Measurements from ENCODE around the gene GGTLC1. TPM values are rescaled to one million over a fixed set of nuclear protein-coding genes. Genes with fewer than 3 reads are reported as not detected.

GGTLC1 gene
- polyA plus RNA-seq, 4 donors = not detected

- DNase-seq (ENCODE audit: low read depth in 4 of 4, low spot score in 3 of 4) = no peak
These were observed 18.5 kb downstream of the GGTLC1 start for GRCh38 chr20:23970049-23970448.

DNA sequence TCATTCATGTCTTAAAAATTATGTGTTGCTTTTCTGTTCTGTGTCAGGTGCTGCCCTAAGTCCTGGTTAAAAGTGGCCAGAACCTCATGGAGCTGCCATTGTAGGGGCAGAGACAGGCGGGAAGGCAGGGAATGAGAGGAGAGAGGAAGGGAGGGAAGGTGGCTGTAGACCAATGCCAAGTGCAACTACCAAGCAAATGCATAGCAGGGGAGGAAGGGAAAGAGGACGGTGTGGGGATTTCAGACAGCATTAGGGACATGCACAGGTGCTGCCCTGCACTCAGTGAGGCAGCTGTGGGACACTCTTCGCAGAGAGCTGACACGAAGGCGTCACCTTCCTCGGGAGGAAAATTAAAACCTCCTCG is 21.0 kb downstream of the GGTLC1 start:
- no peak for DNase-seq (ENCODE audit: low read depth in 4 of 4, low spot score in 3 of 4)

- no peak for DNase-seq (ENCODE audit: low read depth in 4 of 4, low spot score in 3 of 4)
These were observed 21.5 kb downstream of the GGTLC1 start for GRCh38 chr20:23966927-23967615.

DNA sequence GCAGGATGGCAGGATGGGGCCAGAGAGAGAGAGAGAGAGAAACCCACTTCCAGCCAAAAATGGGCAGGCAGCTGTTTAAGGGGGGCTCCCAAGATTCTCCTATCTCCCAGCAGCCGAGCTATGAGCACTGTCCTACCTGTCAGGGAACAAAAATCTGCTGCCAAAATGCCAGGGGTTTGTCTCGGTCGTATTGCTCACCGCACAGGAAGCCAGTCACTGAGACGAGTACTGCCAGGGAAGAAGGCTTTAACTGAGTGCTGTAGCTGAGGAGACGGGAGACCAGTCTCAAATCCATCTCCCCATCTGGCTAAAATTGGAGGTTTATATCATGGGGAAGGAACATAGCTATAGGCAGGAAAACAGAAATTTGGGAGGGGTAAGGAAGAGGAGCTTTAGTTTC is 22.3 kb downstream of the GGTLC1 start:
- no peak for DNase-seq (ENCODE audit: low read depth in 4 of 4, low spot score in 3 of 4)

DNA sequence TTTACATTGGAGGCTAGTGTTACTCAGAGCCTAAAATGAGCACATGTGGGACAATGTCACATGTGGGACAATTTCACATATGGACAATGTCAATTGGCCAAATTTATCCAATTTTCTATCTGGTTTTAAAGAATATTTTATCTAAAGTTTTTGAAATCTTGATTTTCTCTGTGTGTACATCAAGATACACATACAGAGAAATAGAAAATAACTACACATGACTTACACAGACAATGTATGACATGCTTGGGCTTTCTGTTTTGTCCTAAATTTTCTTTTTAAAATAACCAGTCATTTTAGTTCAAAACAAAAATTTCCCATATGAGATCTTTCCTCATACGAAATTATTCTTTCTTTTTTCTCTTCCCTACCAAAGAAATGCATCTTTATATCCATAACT is 24.6 kb downstream of the GGTLC1 start:
- DNase-seq (ENCODE audit: low read depth in 4 of 4, low spot score in 3 of 4) = no peak

DNA sequence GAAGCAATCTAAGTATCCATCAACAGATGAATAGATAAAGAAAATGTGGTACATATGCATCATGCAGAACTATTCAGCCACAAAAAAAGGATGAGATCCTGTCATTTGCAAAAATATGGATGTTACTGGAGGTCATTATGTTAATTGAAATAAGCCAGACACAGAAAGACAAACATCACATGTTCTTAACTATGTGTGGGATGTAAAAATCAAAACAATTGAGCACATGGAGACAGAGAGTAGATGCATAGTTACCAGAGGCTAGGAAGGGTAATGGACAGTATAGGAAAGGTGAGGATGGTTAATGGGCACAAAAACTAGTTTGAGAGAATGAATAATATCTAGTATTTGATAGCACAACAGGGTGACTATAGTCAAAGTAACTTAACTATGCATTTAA is 26.3 kb downstream of the GGTLC1 start:
- DNase-seq (ENCODE audit: low read depth in 4 of 4, low spot score in 3 of 4) = no peak

DNA sequence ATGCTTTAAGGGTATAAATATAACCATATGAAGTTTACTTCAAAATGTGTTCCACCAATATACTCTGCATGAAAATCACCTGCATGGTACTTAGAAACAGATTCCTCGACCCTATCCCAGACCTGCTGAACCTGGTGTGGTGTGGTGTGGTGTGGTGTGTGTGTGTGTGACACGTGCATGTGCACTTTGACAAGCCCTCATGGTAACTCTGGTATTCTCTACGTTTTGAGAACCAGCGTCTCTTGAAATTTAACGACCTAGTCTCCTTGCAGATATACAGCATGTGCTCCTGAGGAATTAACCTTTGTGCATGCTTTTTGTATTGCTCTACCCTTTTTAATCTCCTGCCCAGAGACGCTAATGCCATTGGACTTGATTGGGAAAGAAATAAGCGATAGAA is 29.5 kb downstream of the GGTLC1 start:
- no peak for DNase-seq (ENCODE audit: low read depth in 4 of 4, low spot score in 3 of 4)

GRCh38 chr20:23955896-23956295 is 32.7 kb downstream of the GGTLC1 start:
- no peak for DNase-seq (ENCODE audit: low read depth in 4 of 4, low spot score in 3 of 4)

GRCh38 chr20:23954008-23954745 is 34.4 kb downstream of the GGTLC1 start:
- DNase-seq (ENCODE audit: low read depth in 4 of 4, low spot score in 3 of 4) = no peak

DNA sequence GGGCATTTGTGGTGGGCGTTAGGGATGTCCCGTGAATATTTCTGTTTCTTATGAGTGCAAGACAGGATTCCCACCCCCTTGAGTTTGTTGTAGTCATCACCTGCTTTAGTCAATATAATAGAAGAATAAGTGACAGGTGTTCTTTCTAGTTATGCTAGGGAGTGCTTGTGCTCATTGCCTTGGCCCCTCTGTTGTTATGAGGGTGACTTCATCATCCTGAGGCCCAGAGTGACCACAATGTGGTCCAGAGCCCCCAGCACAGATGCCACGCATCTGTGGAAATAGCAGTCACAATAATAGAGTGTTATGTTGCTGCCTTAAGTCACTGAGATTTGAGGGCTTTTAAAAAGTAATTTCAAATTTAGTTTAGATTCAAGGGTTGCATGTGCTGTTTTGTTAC is 42.4 kb downstream of the GGTLC1 start:
- DNase-seq (ENCODE audit: low read depth in 4 of 4, low spot score in 3 of 4) = no peak

DNA sequence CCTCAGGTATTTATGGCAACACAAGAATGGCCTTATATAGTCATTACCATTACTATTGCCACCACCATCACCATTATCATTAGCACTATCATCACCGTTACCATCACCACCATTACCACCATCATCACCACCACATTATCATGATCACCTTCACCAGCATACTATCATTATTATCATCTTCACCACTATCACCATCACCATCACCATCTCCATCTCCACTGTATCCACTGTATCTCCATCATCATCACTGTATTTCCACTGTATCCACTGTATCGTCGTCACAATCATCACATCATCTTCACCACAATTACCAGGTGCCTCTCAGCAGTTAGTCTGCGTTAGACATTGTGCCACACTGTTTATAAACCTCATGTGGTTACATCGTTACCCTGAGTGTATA is 45.3 kb downstream of the GGTLC1 start:
- DNase-seq (ENCODE audit: low read depth in 4 of 4, low spot score in 3 of 4) = no peak

DNA sequence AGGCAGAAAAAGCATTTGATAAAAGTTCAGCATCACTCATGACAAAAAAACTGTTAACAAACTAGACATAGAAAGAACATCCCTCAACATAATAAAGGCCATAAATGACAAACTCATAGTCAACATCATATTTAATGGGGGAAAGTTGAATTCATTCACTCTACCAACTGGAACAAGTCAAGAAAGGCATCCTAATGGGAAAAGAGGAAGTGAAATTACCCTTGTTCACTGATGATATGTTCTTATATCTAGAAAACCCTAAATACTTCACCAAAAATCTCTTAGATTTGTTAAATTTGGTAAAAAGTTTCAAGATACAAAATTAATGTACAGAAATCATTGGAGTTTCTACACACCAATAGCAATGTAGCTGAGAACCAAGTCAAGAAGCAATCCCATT is 48.9 kb downstream of the GGTLC1 start:
- DNase-seq (ENCODE audit: low read depth in 4 of 4, low spot score in 3 of 4) = no peak

DNA sequence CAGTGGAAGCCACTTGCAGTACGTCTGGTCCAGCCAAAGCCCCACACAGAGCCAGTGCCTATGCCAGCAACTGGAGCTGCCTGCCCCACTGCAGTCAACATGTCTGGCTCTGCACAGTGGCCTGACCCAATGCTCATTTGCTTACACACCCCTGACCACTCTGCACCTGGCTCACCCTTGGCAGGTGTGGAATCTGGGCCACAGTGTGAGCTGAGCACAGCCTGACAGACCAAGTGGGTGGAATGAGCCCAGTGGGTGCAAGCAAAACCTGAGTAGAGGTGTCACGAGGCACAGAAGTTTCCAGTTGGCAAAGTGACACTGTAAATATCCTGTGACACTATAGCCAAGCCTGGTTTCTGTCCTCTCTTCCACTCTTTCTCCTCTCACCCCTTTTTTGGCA is 49.5 kb downstream of the GGTLC1 start:
- no peak for DNase-seq (ENCODE audit: low read depth in 4 of 4, low spot score in 3 of 4)

DNA sequence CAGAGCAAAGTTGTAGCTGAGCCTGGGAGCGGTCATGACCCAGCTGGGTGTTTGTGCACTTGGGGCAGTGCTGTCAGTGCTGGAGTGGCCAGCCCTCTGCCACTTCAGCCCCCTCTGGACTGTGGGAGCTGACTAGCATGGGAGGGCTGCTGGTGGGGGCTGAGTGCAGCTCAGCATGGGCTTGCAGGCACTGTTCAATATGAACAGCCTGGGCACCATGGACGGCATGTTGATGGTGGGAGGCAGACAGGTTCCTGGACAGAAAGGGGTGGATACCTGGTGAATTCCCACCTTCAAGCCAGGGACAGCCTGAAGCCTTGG is 50.5 kb downstream of the GGTLC1 start:
- DNase-seq (ENCODE audit: low read depth in 4 of 4, low spot score in 3 of 4) = no peak

DNA sequence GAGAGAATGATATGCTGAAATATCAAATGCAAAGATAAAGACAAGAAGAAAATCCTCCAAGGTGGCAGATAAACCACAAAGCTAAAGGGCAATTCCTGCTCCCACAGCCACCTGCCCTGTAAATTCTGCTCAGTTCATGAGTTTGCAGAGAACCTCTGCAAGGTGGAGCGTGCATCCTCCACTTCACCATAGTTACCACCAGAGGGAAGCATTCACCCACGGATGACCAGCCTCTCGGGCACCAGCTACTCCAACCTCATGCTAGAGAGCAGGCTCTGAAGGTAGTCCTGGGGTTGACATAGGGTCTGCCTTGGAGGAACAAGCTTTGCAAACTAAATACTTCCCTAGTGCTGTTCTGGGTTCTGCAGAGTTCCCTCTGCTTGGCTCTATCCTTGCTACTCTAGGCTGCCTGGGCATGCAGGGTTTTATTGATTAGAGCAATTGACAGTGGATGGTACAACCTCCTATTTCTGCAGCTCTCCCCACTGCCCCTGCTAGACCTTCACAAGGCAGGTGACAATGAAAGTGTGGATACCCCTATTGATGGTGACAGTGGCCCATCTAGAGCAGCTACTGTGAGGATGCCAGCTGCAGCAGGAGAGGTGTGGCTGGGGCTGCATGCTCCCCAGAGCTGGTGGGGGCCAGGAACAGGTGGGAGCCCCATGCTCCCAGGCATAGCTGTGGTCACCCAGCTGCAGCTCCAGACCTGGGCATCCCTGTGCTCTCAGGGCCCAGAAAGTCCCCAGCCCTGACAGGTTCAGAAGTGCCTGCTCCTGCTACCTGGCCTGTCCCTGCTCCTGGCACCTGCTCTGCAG is 51.1 kb downstream of the GGTLC1 start:
- DNase-seq (ENCODE audit: low read depth in 4 of 4, low spot score in 3 of 4) = peak; percentile 45 to 53 (median 49)

Other genes with a start within 250 kb of the GGTLC1 start
- gene CST1, start 237.8 kb downstream of the GGTLC1 start, polyA plus RNA-seq (ENCODE audit: insufficient read length in 4 of 4) = not detected
- not detected for gene CST2, start 162.1 kb downstream of the GGTLC1 start, polyA plus RNA-seq (ENCODE audit: insufficient read length in 4 of 4)
- under 1 TPM in 3 of 4 donors, not detected in 1; 0.27 to 0.52 (median 0.32) TPM for gene CST5, start 109.0 kb downstream of the GGTLC1 start, polyA plus RNA-seq (ENCODE audit: insufficient read length in 4 of 4)

Data from left renal pelvis (tissue), 4 donors.